A673 (cell line): ENCODE measurements around the gene LDHB.

Experiments used
- EZH2 ChIP-seq: fragments of 200-600 bp; sonication (generic); IDR thresholded peaks from 2 replicates; pipeline ENCODE4 v1.6.1; 2017; ENCODE audit warnings: borderline replicate concordance, low read depth, mild to moderate bottlenecking, mixed read lengths, antibody characterized with exemption, low read length; ENCODE audit not compliant: poor library complexity, severe bottlenecking
- TF ChIP-seq, protein P1 (sequence below): fragments of 300-800, 200-600 bp; sonication (generic); conservative IDR thresholded peaks from 2 replicates; pipeline ENCODE4 v1.5.1; 2017; ENCODE audit warnings: low read depth, mild to moderate bottlenecking, antibody characterized with exemption, low read length, moderate library complexity, mixed read lengths

GRCh38 chr12:21642707-21643389, 14.8 kb downstream of the LDHB start:
- TF ChIP-seq, protein P1, sequence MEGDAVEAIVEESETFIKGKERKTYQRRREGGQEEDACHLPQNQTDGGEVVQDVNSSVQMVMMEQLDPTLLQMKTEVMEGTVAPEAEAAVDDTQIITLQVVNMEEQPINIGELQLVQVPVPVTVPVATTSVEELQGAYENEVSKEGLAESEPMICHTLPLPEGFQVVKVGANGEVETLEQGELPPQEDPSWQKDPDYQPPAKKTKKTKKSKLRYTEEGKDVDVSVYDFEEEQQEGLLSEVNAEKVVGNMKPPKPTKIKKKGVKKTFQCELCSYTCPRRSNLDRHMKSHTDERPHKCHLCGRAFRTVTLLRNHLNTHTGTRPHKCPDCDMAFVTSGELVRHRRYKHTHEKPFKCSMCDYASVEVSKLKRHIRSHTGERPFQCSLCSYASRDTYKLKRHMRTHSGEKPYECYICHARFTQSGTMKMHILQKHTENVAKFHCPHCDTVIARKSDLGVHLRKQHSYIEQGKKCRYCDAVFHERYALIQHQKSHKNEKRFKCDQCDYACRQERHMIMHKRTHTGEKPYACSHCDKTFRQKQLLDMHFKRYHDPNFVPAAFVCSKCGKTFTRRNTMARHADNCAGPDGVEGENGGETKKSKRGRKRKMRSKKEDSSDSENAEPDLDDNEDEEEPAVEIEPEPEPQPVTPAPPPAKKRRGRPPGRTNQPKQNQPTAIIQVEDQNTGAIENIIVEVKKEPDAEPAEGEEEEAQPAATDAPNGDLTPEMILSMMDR = no peak
- TF ChIP-seq EZH2 = no peak
